Measurements from ENCODE around the gene YIPF5. TPM values are rescaled to one million over a fixed set of nuclear protein-coding genes. Genes with fewer than 3 reads are reported as not detected.

YIPF5 gene
- total and polyA plus RNA-seq, 2 donors (not counting 3 experiments of a cell fraction or from before 2014, with no cell fraction given) = 73.7 to 78.7 TPM

DNA sequence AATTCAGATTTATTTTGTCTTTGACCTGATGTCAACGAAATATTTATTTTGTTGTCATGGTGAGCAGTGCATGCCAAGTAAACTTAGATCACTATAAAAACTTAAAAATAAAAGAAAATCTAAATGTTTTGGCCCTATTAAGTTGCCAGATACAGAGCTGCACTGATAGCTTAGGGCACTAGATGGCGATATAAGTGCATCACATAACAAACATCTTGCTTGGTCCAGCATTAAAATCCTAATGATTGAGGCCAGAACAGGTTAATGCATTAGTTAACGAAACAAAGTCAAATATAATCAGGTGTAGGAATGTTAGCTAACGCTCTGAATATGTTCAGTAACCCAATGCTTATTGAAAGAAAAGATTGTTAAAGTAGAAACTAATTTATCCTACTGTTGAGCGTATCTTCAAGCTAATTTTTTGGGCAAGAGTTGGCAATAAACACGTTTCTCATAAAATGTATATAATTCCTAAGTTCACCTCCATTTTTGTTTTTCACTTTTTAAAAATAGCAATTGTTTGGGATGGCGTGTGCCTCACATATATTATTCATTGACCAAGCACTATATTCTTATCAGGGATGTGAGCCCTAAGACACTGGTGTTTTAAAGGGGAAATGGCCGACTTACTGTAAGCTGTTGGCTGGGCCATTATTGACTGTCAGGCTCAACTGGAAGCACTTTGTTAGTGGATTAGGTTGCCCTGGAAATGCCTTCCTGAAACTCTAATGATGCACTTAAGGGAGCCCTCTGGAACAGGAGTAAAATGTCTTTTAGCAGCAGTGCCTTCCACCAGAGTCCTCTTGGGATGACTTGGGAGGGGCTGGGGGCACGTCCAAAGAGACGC is 33.5 kb upstream of the YIPF5 start:
- Histone ChIP-seq H3K9me3 (replicated peaks; ENCODE audit: control insufficient read depth, insufficient read depth, low read length) (no peaks in the 10 kb centered on the region), H3K27me3 (ENCODE audit: control insufficient read depth in 2 of 2, insufficient read depth in 2 of 2, low read length in 2 of 2) (no peaks in the 10 kb centered on the region), H2AFZ (ENCODE audit: low read depth, low read length) (no peak overlapping the region), H3K4me3 (replicated peaks in 1 of 3; ENCODE audit: insufficient read depth in 1 of 3, low read depth in 1 of 3, low read length in 3 of 3) (no peak overlapping the region), H3K79me2 (ENCODE audit: control insufficient read depth, insufficient read depth, low read length) (no peaks in the 10 kb centered on the region), H3K27ac (ENCODE audit: insufficient read depth, low read depth, low read length) (no peak overlapping the region), H4K20me1 (replicated peaks; ENCODE audit: control insufficient read depth, extremely low read depth, insufficient read depth, low read length) (no peaks in the 10 kb centered on the region), H3K4me1 (ENCODE audit: control insufficient read depth, extremely low read depth, insufficient read depth, low read length) (peaks cover 9% of the 10 kb centered on the region), H3K9ac (replicated peaks; ENCODE audit: extremely low read depth, insufficient read depth, low read length) (no peak overlapping the region), H3K4me2 (ENCODE audit: insufficient read depth, low read length) (no peak overlapping the region), H3K9me1 (replicated peaks; ENCODE audit: control insufficient read depth, extremely low read depth, insufficient read depth, low read length) (no peaks in the 10 kb centered on the region), H3K36me3 (ENCODE audit: control insufficient read depth in 2 of 2, extremely low read depth in 1 of 2, insufficient read depth in 2 of 2, low read length in 2 of 2) (no peaks in the 10 kb centered on the region)
- ChIA-PET POLR2A (interaction anchor here (0.7 kb wide), 1 partner anchor 13 kb away, joined by 3 read pairs; no protein-coding TSS in a partner anchor), CTCF (interaction anchor here (0.5 to 4.9 kb wide), 55 partner anchors 10 to 1929 kb away, joined by 3 to 103 read pairs (median 4); partner anchors contain the start of gene PRELID2)
- dilution Hi-C loops (cut with MboI; ENCODE audit: extremely low pct_ligation_motif_present, low sequenced_read_pairs) = no loop called here
- no TSS peak for BruUV-seq (replicated peaks)
- intact Hi-C loops (cut with micrococcal nuclease) = loop anchor here (1.0 to 10.0 kb wide), 9 partner anchors 187 to 1845 kb away; no protein-coding TSS in a partner anchor
- TF ChIP-seq, protein P1, sequence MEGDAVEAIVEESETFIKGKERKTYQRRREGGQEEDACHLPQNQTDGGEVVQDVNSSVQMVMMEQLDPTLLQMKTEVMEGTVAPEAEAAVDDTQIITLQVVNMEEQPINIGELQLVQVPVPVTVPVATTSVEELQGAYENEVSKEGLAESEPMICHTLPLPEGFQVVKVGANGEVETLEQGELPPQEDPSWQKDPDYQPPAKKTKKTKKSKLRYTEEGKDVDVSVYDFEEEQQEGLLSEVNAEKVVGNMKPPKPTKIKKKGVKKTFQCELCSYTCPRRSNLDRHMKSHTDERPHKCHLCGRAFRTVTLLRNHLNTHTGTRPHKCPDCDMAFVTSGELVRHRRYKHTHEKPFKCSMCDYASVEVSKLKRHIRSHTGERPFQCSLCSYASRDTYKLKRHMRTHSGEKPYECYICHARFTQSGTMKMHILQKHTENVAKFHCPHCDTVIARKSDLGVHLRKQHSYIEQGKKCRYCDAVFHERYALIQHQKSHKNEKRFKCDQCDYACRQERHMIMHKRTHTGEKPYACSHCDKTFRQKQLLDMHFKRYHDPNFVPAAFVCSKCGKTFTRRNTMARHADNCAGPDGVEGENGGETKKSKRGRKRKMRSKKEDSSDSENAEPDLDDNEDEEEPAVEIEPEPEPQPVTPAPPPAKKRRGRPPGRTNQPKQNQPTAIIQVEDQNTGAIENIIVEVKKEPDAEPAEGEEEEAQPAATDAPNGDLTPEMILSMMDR (IDR thresholded peaks at IDR 0.05; ENCODE audit: extremely low read depth in 1 of 2, insufficient read depth in 1 of 2, low read depth in 1 of 2, low read length in 2 of 2) = peak; percentile 69 to 75
- TF ChIP-seq GATA2 (IDR thresholded peaks at IDR 0.05; ENCODE audit: insufficient read depth, insufficient read length, low read depth, low read length) = no peak
- FAIRE-seq (peak; percentile 42), DNase-seq (ENCODE audit: low read depth, low spot score) (peak; percentile 81)

DNA sequence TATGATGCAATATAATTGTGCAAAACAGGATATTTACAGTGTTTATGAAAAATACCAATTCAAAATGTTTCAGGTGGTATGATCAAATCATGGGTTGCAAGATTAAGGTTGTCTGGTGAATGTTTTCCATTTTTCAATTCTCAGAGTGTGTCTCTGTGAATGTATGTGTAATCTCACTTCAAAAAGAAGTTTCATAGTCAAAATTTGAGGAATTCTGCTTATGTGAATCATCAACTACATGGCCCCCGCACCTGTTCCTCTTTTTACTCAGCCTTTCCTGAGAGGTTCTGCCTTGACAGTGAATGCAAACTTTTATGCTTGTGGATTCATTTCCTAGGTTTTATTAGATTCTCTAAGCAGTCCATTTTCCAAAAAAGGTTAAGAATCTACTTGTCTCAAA is 32.3 kb upstream of the YIPF5 start:
- no peaks in the 10 kb centered on the region for H3K79me2 ChIP-seq (ENCODE audit: control insufficient read depth, insufficient read depth, low read length)
- H3K4me1 ChIP-seq (ENCODE audit: control insufficient read depth, extremely low read depth, insufficient read depth, low read length) = peaks cover 14% of the 10 kb centered on the region
- intact Hi-C loops (cut with micrococcal nuclease) (loop anchor here (1.0 to 10.0 kb wide), 7 partner anchors 262 to 1686 kb away; no protein-coding TSS in a partner anchor), dilution Hi-C loops (cut with MboI; ENCODE audit: extremely low pct_ligation_motif_present, low sequenced_read_pairs) (no loop called here)
- TF ChIP-seq MYC (IDR thresholded peaks at IDR 0.05; ENCODE audit: low read depth, low read length) (no peak), JUN (IDR thresholded peaks at IDR 0.05; ENCODE audit: borderline replicate concordance, insufficient read depth, insufficient read length, low read depth) (no peak), POLR2AphosphoS5 (IDR thresholded peaks at IDR 0.05; ENCODE audit: insufficient read depth, low read depth, low read length) (no peak), FOS (IDR thresholded peaks at IDR 0.05; ENCODE audit: borderline replicate concordance, insufficient read depth, low read length) (no peak), EZH2 (IDR thresholded peaks at IDR 0.05; ENCODE audit: borderline replicate concordance, low read depth, low read length, severe bottlenecking) (no peak), GATA2 (IDR thresholded peaks at IDR 0.05; ENCODE audit: insufficient read depth, insufficient read length, low read depth, low read length) (no peak), POLR2A (IDR thresholded peaks at IDR 0.05; ENCODE audit: low read depth, low read length) (no peak)
- TF ChIP-seq, protein P2, sequence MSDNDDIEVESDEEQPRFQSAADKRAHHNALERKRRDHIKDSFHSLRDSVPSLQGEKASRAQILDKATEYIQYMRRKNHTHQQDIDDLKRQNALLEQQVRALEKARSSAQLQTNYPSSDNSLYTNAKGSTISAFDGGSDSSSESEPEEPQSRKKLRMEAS (IDR thresholded peaks at IDR 0.05; ENCODE audit: insufficient read depth, insufficient read length) = no peak
- TF ChIP-seq, protein P1 (IDR thresholded peaks at IDR 0.05; ENCODE audit: extremely low read depth in 1 of 2, insufficient read depth in 1 of 2, low read depth in 1 of 2, low read length in 2 of 2) = no peak
- H3K27me3 ChIP-seq (ENCODE audit: control insufficient read depth in 2 of 2, insufficient read depth in 2 of 2, low read length in 2 of 2) = no peaks in the 10 kb centered on the region
- H3K9me3 ChIP-seq (replicated peaks; ENCODE audit: control insufficient read depth, insufficient read depth, low read length) = no peaks in the 10 kb centered on the region
- H4K20me1 ChIP-seq (replicated peaks; ENCODE audit: control insufficient read depth, extremely low read depth, insufficient read depth, low read length) = no peaks in the 10 kb centered on the region
- H3K36me3 ChIP-seq (ENCODE audit: control insufficient read depth in 2 of 2, extremely low read depth in 1 of 2, insufficient read depth in 2 of 2, low read length in 2 of 2) = no peaks in the 10 kb centered on the region
- ChIA-PET POLR2A (no interaction called here), CTCF (no interaction called here)
- DNase-seq (ENCODE audit: low read depth, low spot score) (no peak), FAIRE-seq (no peak)
- H3K9ac ChIP-seq (replicated peaks; ENCODE audit: extremely low read depth, insufficient read depth, low read length) = no peak overlapping the region
- H3K4me2 ChIP-seq (ENCODE audit: insufficient read depth, low read length) = no peak overlapping the region
- H3K4me3 ChIP-seq (replicated peaks in 1 of 3; ENCODE audit: insufficient read depth in 1 of 3, low read depth in 1 of 3, low read length in 3 of 3) = no peak overlapping the region
- no TSS peak for BruUV-seq (replicated peaks)
- no peak overlapping the region for H3K27ac ChIP-seq (ENCODE audit: insufficient read depth, low read depth, low read length)
- H3K9me1 ChIP-seq (replicated peaks; ENCODE audit: control insufficient read depth, extremely low read depth, insufficient read depth, low read length) = no peaks in the 10 kb centered on the region
- no peak overlapping the region for H2AFZ ChIP-seq (ENCODE audit: low read depth, low read length)
